ENCODE results near the gene REEP5. TPM values are rescaled to one million over a fixed set of nuclear protein-coding genes. Genes with fewer than 3 reads are reported as not detected.

REEP5 gene
- total RNA-seq, 1 experiment from 2014 or later, result 85.2 TPM

- TF ChIP-seq, protein P1, sequence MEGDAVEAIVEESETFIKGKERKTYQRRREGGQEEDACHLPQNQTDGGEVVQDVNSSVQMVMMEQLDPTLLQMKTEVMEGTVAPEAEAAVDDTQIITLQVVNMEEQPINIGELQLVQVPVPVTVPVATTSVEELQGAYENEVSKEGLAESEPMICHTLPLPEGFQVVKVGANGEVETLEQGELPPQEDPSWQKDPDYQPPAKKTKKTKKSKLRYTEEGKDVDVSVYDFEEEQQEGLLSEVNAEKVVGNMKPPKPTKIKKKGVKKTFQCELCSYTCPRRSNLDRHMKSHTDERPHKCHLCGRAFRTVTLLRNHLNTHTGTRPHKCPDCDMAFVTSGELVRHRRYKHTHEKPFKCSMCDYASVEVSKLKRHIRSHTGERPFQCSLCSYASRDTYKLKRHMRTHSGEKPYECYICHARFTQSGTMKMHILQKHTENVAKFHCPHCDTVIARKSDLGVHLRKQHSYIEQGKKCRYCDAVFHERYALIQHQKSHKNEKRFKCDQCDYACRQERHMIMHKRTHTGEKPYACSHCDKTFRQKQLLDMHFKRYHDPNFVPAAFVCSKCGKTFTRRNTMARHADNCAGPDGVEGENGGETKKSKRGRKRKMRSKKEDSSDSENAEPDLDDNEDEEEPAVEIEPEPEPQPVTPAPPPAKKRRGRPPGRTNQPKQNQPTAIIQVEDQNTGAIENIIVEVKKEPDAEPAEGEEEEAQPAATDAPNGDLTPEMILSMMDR (conservative IDR thresholded peaks at IDR 0.05; ENCODE audit: low read depth, low read length), result no peak
- no peak for TF ChIP-seq EZH2phosphoT487 (IDR thresholded peaks at IDR 0.05; ENCODE audit: borderline replicate concordance, low read length)
- TF ChIP-seq EZH2 (IDR thresholded peaks at IDR 0.05; ENCODE audit: low read length, unreplicated experiment), result no peak
- Histone ChIP-seq H3K79me2 (ENCODE audit: low read length) (peaks cover 37% of the 10 kb centered on the region), H4K20me1 (ENCODE audit: low read length) (no peaks in the 10 kb centered on the region), H2AFZ (ENCODE audit: low read length) (no peak overlapping the region), H3K9ac (ENCODE audit: low read length) (no peak overlapping the region), H3K27me3 (ENCODE audit: low read length) (no peaks in the 10 kb centered on the region), H3F3A (ENCODE audit: low read length, unreplicated experiment) (no peaks in the 10 kb centered on the region), H3K4me1 (ENCODE audit: insufficient read depth, low read length) (peaks cover 15% of the 10 kb centered on the region), H3K9me2 (replicated peaks; ENCODE audit: low read length) (no peaks in the 10 kb centered on the region), H3K36me3 (ENCODE audit: low read depth, low read length) (no peaks in the 10 kb centered on the region), H3K27ac (ENCODE audit: low read length) (no peak overlapping the region), H3K4me2 (ENCODE audit: low read length) (peak overlapping the region; percentile 86; the same call in 1 of the 2 replicates), H3K9me3 (ENCODE audit: low read length) (no peaks in the 10 kb centered on the region), H3K4me3 (ENCODE audit: low read length) (no peak overlapping the region)
- ATAC-seq (no peak), DNase-seq (no peak)
- ChIA-PET POLR2A (ENCODE audit: unreplicated experiment) (no interaction called here), CTCF (interaction anchor here (0.5 kb wide), 1 partner anchor 27 kb away, joined by 3 read pairs; no protein-coding TSS in a partner anchor)
- BruUV-seq (replicated peaks), result no TSS peak
- intact Hi-C loops (cut with micrococcal nuclease), result loop anchor here (2.0 to 5.0 kb wide), 5 partner anchors 35 to 373 kb away; partner anchors contain the start of genes DCP2 and SRP19
These were observed 1.3 kb upstream of the REEP5 start for GRCh38 chr5:112923148-112923917.

DNA sequence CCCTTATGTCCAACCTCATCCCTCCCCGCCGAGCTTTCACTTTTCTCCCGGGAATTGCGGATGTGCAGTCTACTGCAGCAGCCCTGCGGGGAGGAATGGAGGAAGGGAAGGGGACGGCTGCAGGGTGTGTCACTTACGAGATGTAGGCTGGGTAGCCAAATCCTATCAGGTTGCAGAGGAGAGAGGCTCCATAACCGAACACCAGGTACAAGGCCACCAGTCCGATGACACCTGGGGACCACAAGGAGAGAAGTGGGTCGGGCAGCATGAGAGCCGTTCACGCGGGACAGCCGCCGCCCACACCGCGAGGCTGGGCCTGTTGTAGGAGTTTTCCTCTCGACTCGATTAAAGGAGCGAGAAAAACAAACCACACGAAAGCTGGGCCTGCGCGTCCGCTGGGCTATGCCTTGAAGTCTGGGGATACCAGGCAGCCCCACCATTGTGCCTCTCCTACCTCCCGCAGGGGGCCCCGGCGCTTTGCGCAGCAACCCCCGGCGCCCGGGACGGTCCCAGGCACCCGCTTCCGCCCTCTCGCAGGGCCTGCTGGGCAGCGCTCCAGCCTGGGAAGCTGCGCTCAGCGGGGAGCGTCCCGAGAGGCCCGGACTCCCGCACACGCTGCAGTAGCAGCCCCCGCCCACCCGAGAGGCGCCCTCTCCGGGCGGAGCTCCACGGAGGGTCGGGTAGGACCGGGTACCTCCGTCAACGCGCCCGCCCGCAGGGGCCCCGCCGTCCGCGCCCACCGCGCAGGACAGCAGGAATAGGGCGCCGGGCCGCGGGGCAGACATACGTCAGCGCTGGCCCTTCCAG is 798 bp downstream of the REEP5 start:
- Histone ChIP-seq H3K79me2 (ENCODE audit: low read length) (peaks cover 53% of the 10 kb centered on the region), H3K4me2 (ENCODE audit: low read length) (peak overlapping the region; percentile 85), H3F3A (ENCODE audit: low read length, unreplicated experiment) (no peaks in the 10 kb centered on the region), H3K9me2 (replicated peaks; ENCODE audit: low read length) (no peaks in the 10 kb centered on the region), H3K4me1 (ENCODE audit: insufficient read depth, low read length) (peaks cover 13% of the 10 kb centered on the region; the same call in 1 of the 2 replicates), H4K20me1 (ENCODE audit: low read length) (no peaks in the 10 kb centered on the region), H2AFZ (ENCODE audit: low read length) (peak overlapping the region; percentile 84), H3K36me3 (ENCODE audit: low read depth, low read length) (peaks cover 10% of the 10 kb centered on the region), H3K4me3 (ENCODE audit: low read length) (peak overlapping the region; percentile 98), H3K9ac (ENCODE audit: low read length) (peak overlapping the region; percentile 89), H3K27ac (ENCODE audit: low read length) (peak overlapping the region; percentile 66), H3K27me3 (ENCODE audit: low read length) (no peaks in the 10 kb centered on the region), H3K9me3 (ENCODE audit: low read length) (no peaks in the 10 kb centered on the region)
- intact Hi-C loops (cut with micrococcal nuclease), result loop anchor here (5.0 kb wide), 3 partner anchors 56 to 164 kb away; partner anchors contain the start of genes DCP2 and SRP19
- ATAC-seq (peak; percentile 65), DNase-seq (peak; percentile 63)
- BruUV-seq (replicated peaks), result TSS peak; percentile 86
- no peak for TF ChIP-seq EZH2 (IDR thresholded peaks at IDR 0.05; ENCODE audit: low read length, unreplicated experiment)
- ChIA-PET CTCF (no interaction called here), POLR2A (ENCODE audit: unreplicated experiment) (interaction anchor here (0.5 kb wide), 1 partner anchor 73 kb away, joined by 10 read pairs; no protein-coding TSS in a partner anchor)

DNA sequence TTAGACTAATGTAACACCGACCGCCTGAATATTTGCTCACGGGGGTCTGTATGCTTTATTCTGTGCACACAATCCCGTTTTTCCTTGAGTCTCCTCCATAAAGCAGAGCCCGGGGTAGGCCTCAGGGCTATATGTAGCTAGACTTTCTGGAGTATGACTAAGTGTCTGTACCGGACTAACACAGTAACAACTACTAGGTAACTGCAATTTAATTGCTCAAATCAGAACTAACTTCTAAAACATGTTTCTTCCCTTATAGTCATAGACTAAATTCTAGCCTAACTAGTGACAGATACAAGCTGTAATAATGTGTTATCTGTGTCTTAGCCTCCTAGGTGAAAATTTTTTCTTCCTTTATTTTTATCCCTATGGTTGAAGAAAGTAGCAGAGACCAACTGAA is 2.1 kb downstream of the REEP5 start:
- intact Hi-C loops (cut with micrococcal nuclease), result loop anchor here (5.0 kb wide), 3 partner anchors 57 to 163 kb away; partner anchors contain the start of genes DCP2 and SRP19
- ATAC-seq, result no peak
- Histone ChIP-seq H3K4me3 (ENCODE audit: low read length) (peak overlapping the region; percentile 98; the same call in 1 of the 2 replicates), H3K9ac (ENCODE audit: low read length) (no peak overlapping the region), H3K27ac (ENCODE audit: low read length) (no peak overlapping the region), H4K20me1 (ENCODE audit: low read length) (no peaks in the 10 kb centered on the region), H3K79me2 (ENCODE audit: low read length) (peaks cover 57% of the 10 kb centered on the region), H2AFZ (ENCODE audit: low read length) (no peak overlapping the region), H3K36me3 (ENCODE audit: low read depth, low read length) (peaks cover 10% of the 10 kb centered on the region), H3K27me3 (ENCODE audit: low read length) (no peaks in the 10 kb centered on the region), H3K4me1 (ENCODE audit: insufficient read depth, low read length) (peaks cover 15% of the 10 kb centered on the region; the same call in 1 of the 2 replicates), H3F3A (ENCODE audit: low read length, unreplicated experiment) (no peaks in the 10 kb centered on the region), H3K4me2 (ENCODE audit: low read length) (peak overlapping the region; percentile 85), H3K9me3 (ENCODE audit: low read length) (no peaks in the 10 kb centered on the region), H3K9me2 (replicated peaks; ENCODE audit: low read length) (no peaks in the 10 kb centered on the region)
- TF ChIP-seq EZH2phosphoT487 (IDR thresholded peaks at IDR 0.05; ENCODE audit: borderline replicate concordance, low read length) (no peak), EZH2 (IDR thresholded peaks at IDR 0.05; ENCODE audit: low read length, unreplicated experiment) (no peak)
- TF ChIP-seq, protein P1 (conservative IDR thresholded peaks at IDR 0.05; ENCODE audit: low read depth, low read length), result no peak
- ChIA-PET CTCF (no interaction called here), POLR2A (ENCODE audit: unreplicated experiment) (interaction anchor here (0.6 kb wide), 1 partner anchor 40 kb away, joined by 4 read pairs; no protein-coding TSS in a partner anchor)
- no peak for DNase-seq
- no TSS peak for BruUV-seq (replicated peaks)
